Endodermal cell (in vitro differentiated cells): Measurements from ENCODE around the gene EMILIN3. TPM values are rescaled to one million over a fixed set of nuclear protein-coding genes. Genes with fewer than 3 reads are reported as not detected.

Experiments
- total RNA-seq, 2 donors: library from RNA; stranded (reverse); fragmentation: NEBNext Ultra II Directional in 1 of 2; extraction: Animal tissue kit (Norgen Biotek cat#: 25700) in 1 of 2; gene quantifications; 2 replicates in 1 of 2; 3 replicates in 1 of 2; pipeline ENCODE4 v1.2.1, GENCODE V29; 2021

Gene EMILIN3
- total RNA-seq, 2 donors from 2014 or later = 5.3 to 9.6 TPM

Other genes with a start within 250 kb of the EMILIN3 start
- gene PLCG1, start 229.3 kb downstream of the EMILIN3 start, total RNA-seq = 100 to 1,000 TPM; 227 to 257 TPM
- 1 to 10 TPM; 5.4 to 5.5 TPM for gene ZHX3, start 49.1 kb downstream of the EMILIN3 start, total RNA-seq
- 10 to 100 TPM; 13.1 to 13.2 TPM for gene LPIN3, start 26.0 kb downstream of the EMILIN3 start, total RNA-seq